NCI-H1417 treated with DMSO at 0.1 percent for 48 hours (cell line): ENCODE results near the gene SPOCK1.

ENCODE experiments used
- DNase-seq: peaks from one replicate; lab custom pipeline; 2025; lab: John Stamatoyannopoulos, UW

Gene SPOCK1

DNA sequence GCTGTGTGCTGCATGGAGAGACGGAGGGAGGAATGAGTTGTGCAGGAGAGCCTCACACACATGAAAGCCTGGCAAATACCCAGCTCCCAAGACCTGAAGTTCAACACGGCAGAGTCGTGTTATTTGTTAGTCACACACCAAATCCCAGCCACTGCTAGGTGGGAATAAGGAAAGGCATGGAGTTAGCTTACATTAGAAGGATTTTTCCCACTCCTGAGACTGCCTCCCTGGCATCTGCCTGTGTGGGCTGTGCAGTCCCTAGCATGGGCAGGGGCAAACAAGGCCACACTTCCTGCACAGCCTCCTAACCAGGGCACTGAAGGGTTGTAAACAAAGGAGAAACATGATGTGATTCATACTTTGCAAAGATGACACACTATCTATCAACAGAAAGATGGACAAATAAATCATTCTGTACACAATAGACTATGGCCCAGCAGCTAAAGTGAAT, 306.8 kb downstream of the SPOCK1 start:
- DNase-seq: no peak

DNA sequence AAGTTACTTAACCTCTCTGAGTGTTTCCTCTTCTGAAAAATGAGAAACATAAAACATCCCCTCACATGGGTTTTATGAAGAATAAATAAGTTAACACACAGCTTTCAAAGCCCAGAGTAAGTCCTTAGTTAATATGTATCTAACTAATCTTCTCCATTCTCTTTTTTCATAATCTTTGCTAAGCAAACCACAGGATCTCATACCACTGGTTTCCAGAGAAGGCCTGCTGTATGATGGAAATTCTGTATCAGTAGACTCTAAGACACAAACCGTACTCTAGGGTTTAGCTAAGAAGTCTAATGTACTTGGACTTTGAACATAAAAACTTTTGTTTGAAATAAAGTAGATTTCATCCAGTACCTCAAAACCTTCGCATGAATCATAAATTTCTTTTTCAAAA, 307.9 kb downstream of the SPOCK1 start:
- DNase-seq: no peak

DNA sequence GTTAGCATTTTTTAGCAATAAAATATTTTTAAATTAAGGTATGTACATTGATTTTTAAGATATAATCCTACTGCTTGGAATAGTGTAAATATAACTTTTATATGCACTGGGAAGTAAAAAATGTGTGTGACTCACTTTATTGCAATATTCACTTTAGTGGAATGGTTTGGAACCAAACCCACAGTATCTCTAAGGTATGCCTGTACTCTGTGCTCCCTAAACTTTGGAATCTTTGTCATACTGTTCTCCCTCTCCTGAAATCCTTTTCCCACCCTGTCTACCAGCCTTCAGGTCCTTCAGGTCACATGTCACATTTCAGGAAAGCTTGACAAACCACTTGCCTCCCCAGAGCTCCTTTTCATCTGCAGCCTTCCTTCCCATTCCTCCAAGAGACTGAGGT, 308.7 kb downstream of the SPOCK1 start:
- no peak for DNase-seq

GRCh38 chr5:137190031-137190430, 309.1 kb downstream of the SPOCK1 start:
- no peak for DNase-seq

DNA sequence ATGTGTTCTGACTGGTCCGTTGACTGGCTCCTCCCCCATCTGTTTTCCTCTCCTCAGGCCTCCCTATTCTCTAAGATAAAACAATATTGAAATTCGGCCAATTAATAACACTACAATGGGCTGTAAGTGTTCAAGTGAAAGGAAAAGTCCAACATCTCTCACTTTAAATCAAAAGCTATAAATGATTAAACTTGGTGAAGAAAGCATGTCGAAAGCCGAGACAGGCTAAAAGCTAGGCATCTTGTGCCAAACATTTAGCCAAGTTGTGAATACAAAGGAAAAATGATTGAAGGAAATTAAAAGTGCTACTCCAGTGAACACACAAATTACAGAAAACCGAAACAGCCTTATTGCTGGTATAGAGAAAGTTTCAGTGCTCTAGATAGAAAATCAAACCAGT, 310.6 kb downstream of the SPOCK1 start:
- no peak for DNase-seq

DNA sequence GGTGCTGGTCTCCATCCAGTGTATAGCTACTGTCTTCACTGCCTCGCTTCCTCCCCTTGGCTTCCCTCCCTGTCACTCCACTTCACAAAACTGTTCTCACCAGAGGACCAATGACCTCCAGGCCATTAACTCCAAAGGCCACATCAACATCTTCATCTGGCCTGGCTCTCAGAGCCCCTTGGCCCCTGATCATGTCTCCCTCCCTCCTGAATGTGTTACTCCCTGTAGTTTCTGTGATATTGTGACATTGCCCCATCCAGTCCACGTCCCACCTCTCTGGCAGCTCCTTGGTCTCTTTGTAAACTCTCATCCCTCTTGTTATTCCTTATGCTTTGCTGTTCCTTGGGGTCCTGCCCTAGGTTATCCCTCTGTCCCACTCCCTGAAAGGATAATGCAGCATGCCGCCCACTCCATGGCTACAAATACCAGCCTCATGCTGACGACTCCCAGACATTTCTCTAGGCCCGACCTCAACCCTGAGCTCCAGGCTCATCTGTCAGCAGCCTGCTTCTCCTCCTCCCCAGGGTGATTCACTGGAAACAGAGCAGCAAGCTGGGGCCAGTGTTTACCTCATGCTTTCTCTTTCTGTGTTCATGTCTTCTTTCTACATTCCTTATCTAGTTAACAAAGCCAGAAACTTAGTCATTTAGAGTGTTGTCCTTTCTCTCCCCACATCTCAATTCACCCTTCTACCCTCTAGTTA, 312.2 kb downstream of the SPOCK1 start:
- no peak for DNase-seq

DNA sequence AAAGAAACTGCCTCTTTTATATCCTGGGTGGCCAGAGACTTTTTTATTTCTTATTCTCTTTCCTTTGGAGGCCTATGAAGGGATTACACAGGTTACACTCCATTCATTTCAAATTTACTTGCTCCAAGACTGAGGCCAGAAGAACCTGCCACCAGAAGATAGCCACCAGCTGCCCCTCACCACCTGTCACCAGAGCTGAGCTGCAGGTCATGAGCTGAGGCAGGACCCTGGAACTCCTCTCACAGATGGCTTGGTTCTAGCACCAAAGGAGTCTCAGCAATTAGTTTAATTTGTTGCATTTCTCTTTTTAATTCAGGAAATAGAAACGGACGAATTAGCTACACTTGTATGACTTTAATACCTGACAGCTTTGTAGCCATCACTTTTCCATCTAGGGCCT, 313.9 kb downstream of the SPOCK1 start:
- DNase-seq: no peak

DNA sequence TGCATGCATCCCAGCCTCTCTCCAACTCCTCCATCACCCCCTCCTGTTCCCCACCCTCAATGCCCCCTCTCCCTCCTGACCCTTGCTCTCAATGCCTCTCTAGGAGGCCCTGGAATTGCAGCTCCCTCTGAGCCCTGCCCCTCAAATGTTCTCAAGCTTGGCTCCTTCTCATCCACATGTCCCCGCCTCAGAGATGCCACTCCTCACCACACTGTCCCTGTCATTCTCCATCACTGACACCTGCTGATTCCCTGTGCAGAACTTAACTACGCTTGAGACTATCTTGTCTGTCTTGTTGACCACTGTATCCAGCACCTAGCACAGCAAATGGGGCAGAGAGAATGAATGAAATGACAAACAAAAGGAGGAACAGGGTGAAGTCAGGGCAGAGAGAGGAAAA, 314.4 kb downstream of the SPOCK1 start:
- DNase-seq: no peak

DNA sequence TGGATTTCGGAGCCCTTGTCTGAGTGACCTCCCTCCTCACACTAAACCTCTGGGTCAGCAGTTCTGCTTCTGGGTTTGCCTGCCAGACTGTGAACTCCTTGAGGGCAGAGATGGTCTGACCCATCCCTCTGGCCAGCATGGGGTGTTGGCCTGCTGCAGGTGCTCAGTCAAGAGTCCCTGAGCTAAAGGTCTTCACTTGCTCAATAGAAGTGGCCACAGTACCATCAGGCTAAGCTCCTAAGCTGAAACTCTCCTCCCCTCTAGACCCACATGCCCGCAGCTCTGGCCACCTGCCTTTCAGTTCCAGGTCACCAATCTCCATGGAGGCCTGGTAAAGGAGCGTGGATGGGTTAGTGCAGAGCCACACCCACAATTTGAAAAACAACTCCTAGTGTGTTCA, 316.6 kb downstream of the SPOCK1 start:
- no peak for DNase-seq

GRCh38 chr5:137181667-137182066, 317.5 kb downstream of the SPOCK1 start:
- DNase-seq: no peak

DNA sequence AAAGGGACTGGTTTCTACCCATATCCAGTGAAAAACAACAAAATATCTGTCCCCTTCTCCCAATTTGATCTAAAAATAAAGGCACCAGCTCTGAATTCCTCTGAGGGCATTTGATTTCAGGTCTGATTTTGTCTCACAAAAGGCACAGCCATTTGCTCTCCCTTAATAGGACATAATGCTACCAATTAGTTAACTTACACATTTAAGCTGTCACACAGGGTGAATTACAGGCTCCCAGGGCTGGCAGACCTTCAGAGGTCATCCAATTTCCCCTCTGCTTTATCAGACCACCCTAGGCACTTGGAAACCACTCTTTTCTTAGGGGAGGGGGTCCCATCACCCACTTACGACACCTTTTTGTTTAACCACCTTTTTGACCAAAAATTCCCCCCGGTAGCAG, 319.9 kb downstream of the SPOCK1 start:
- no peak for DNase-seq

DNA sequence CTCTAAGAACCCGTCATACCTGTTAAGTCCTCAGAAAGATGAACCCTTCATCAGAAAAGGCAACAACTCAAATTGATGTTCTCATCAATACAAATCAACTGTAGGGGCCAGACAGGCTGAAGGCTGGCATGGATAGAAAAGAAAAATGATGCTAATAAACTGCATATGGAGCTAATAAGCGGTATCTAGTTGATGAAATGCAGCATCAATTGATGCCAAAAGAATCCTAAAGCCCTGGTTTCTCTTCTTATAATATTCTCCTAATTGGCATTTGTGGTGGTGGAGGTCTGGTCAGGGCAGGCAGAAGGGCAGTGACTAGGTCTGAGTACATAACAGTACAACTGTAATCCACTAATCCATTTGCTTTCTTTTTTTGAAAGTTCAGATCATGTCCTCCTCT, 322.5 kb downstream of the SPOCK1 start:
- DNase-seq: no peak

DNA sequence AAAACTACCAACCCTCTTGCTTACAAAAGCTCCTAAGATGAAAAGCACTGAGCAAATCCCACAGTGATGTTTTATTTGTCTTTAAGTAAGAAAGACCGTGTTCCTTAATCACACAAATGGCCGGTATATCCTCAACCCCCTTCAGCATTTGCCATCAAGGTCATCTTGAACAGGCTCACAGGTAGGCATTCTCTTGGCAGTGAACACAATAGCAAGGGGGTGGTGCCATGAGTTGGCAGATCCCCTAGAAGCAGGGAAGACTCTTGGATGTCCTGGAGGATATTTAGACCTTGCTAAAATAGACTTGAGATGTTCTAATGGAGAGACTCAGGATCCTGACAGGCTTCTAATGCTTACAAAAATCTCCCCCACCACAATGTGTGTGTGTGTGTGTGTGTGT, 323.0 kb downstream of the SPOCK1 start:
- no peak for DNase-seq

- DNase-seq: no peak
These were observed 324.9 kb downstream of the SPOCK1 start for GRCh38 chr5:137174196-137174595.

DNA sequence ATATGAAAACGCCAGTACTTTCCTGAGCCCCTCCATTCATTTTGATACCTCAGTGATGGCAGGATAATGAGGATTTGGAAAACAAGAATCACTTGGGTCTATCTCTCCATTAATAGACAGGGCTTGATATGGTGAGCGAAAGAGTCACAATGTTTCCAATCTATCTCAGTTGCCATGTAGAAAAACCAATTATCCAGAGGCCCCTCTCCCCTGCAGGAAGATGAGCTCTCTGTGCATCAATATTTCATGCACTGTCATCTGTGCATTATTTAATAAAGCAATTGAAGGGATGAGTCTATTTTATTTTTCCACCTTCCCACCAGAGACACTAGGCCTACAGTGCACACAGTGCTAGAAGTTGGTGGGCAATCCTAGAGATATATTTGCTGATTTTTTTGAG, 326.9 kb downstream of the SPOCK1 start:
- DNase-seq: no peak

DNA sequence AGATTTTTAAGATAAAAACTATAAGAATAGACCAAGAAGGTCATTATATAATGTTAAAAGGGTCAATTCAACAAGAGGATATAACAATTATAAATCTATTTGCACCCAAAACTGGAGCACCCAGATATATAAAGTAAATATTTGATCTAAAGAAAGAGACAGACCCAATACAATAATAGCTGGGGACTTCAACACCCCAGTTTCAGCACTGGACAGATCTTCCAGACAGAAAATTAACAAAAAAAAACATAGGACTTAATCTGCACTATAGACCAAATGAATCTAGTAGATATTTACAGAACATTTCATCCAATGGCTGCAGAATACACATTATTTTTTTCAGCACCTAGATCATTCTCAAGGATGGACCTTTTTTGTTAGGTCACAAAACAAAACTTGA, 331.9 kb downstream of the SPOCK1 start:
- DNase-seq: no peak

- DNase-seq: no peak
These were observed 334.2 kb downstream of the SPOCK1 start for GRCh38 chr5:137164961-137165360.

DNA sequence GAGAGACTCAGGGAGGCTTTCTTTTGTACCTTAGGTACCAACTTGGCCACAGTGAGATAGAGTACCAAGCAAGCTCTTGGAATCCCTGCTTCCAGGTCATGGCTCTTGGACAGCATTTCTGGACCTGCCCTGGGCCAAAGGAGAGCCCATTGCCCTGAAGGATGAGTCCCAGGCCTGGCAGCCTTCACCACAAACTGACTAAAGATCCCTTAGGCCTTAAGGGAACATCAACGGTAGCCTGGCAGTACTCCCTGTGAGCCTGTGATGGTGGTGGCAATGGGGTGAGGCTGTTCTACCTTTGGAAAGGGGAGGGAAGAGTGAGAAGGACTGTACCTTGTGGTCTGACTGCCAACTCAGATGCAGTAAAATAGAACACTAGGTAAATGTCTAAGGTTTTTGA, 334.6 kb downstream of the SPOCK1 start:
- DNase-seq: no peak

GRCh38 chr5:137158691-137159090, 340.4 kb downstream of the SPOCK1 start:
- DNase-seq: no peak

- DNase-seq: no peak
These were observed 342.9 kb downstream of the SPOCK1 start for GRCh38 chr5:137156180-137156579.

DNA sequence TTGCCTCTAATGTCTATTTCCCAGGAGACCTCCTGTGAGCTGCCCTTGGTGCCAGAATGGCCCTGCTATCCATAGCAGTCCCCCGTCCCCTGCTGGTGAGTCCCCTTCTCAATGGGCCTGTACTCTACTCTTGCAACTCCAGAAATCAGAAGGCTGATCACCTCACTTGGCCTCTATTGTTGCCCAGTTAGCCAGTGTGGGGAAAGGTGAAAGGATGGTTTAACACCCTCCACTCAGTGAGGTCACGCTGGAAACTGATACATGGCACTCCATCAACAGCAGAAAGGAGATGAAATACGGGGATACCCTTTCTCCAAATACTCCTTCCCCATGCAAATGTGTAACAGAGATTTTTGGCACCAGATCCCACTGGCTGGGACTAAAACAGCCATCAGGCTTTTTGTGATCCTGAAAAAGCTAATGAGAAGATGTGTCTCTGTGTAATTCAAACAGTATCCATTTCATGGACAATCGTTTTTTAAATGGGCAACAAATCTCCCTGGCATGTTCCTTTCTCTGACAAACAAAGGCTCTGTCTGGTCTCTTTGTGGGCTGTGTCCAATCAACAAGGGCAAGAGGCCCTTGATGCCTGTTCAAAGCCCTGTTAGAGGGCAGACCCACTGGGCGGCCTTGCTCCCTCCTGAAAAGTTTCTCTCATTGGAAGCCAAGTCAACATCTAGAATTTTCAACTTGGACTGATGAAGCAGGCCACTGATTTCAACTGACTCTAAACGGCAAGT, 343.7 kb downstream of the SPOCK1 start:
- DNase-seq: no peak

GRCh38 chr5:137152616-137153015, 346.5 kb downstream of the SPOCK1 start:
- no peak for DNase-seq

DNA sequence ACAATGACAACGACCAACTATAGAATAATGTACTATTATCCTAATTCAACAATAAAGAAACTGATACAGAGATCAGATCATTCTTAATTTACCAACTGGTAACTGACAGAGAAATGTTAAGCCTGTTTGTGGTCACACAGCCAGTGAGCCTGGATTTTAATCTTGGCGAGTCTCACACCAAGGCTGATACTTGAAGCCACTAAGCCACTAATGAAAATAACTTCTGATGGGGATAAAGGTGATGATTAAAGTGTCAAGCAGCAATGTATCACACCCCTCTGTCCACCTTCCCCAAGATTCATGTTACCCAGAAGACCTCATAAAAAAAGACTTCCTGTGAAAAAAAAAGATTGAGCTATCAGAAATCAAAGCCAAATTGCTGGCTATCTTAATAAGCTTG, 350.5 kb downstream of the SPOCK1 start:
- DNase-seq: no peak

DNA sequence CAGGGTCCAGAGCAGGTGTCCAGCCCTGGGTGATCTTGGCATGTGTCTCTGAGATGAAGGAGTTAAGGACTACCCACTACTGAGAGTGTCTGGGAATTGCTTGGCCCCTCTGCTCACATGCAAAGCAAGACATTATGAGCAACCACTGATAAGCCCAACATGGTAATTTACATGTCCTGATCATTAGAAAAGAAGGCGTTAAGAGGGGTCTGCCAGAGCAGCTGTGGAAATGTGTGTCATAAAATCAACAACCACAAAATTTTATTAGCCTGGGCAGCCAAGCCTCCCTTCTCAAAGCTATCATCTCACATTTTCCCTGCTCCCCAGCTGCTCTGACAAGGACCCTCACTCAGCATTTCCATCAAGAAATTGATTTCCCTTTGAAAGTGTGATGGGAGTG, 351.0 kb downstream of the SPOCK1 start:
- DNase-seq: no peak
